Measurements from ENCODE around the gene CHCHD3.

GRCh38 chr7:132901241-132901640, 180.6 kb downstream of the CHCHD3 start:
- no peak for TF ChIP-seq CTCF (conservative IDR thresholded peaks at IDR 0.05; ENCODE audit: low read length)
- TF ChIP-seq EZH2phosphoT487 (IDR thresholded peaks at IDR 0.05; ENCODE audit: borderline replicate concordance), result no peak
